ENCODE data around the gene TMEM178B.
"Not testable (repeated sequence)": the region's sequence is repeated elsewhere in the genome, so short reads cannot be mapped to it uniquely, and the experiment has no call there.

The TMEM178B gene

GRCh38 chr7:141073641-141074161 is at the start of gene TMEM178B:
Gene TMEM178B, plus strand, starts transcription at chr7:141074064.
- Histone ChIP-seq H3K9me3 (ENCODE audit: control insufficient read depth, low read length) (no peaks in the 10 kb centered on the region), H3K9ac (ENCODE audit: low read length) (no peak within 1 kb of the TSS), H3K36me3 (ENCODE audit: control insufficient read depth, insufficient read depth, low read length, severe bottlenecking) (no peaks in the 10 kb centered on the region), H3K27me3 (replicated peaks; ENCODE audit: control insufficient read depth, insufficient read depth, low read length) (peaks cover 60% of the 10 kb centered on the region), H3K4me3 (ENCODE audit: low read length) (peak within 1 kb of the TSS; percentile 79), H3K4me1 (ENCODE audit: control insufficient read depth, insufficient read depth, low read length) (peaks cover 21% of the 10 kb centered on the region)
- peak; percentile 11 for DNase-seq (ENCODE audit: low read depth)

- Histone ChIP-seq H3K9me3 (ENCODE audit: control insufficient read depth, low read length) (peaks cover 22% of the 10 kb centered on the region), H3K4me3 (ENCODE audit: low read length) (no peak overlapping the region), H3K4me1 (ENCODE audit: control insufficient read depth, insufficient read depth, low read length) (no peaks in the 10 kb centered on the region), H3K9ac (ENCODE audit: low read length) (no peak overlapping the region), H3K27me3 (replicated peaks; ENCODE audit: control insufficient read depth, insufficient read depth, low read length) (no peaks in the 10 kb centered on the region), H3K36me3 (ENCODE audit: control insufficient read depth, insufficient read depth, low read length, severe bottlenecking) (no peaks in the 10 kb centered on the region)
- no peak for DNase-seq (ENCODE audit: low read depth)
Measured at GRCh38 chr7:141024668-141025067, 49.2 kb upstream of the TMEM178B start.

GRCh38 chr7:141027043-141027442 is 46.8 kb upstream of the TMEM178B start:
- Histone ChIP-seq H3K9me3 (ENCODE audit: control insufficient read depth, low read length) (peaks cover 22% of the 10 kb centered on the region), H3K4me3 (ENCODE audit: low read length) (no peak overlapping the region), H3K27me3 (replicated peaks; ENCODE audit: control insufficient read depth, insufficient read depth, low read length) (no peaks in the 10 kb centered on the region), H3K4me1 (ENCODE audit: control insufficient read depth, insufficient read depth, low read length) (no peaks in the 10 kb centered on the region), H3K36me3 (ENCODE audit: control insufficient read depth, insufficient read depth, low read length, severe bottlenecking) (no peaks in the 10 kb centered on the region), H3K9ac (ENCODE audit: low read length) (no peak overlapping the region)
- no peak for DNase-seq (ENCODE audit: low read depth)

GRCh38 chr7:141028767-141029166 is 45.1 kb upstream of the TMEM178B start:
- Histone ChIP-seq H3K4me1 (ENCODE audit: control insufficient read depth, insufficient read depth, low read length) (no peaks in the 10 kb centered on the region), H3K9me3 (ENCODE audit: control insufficient read depth, low read length) (peaks cover 22% of the 10 kb centered on the region), H3K4me3 (ENCODE audit: low read length) (no peak overlapping the region), H3K27me3 (replicated peaks; ENCODE audit: control insufficient read depth, insufficient read depth, low read length) (no peaks in the 10 kb centered on the region), H3K9ac (ENCODE audit: low read length) (no peak overlapping the region), H3K36me3 (ENCODE audit: control insufficient read depth, insufficient read depth, low read length, severe bottlenecking) (no peaks in the 10 kb centered on the region)
- no peak for DNase-seq (ENCODE audit: low read depth)

GRCh38 chr7:141032539-141033323 is 41.1 kb upstream of the TMEM178B start:
- not testable (repeated sequence) for H3K27me3 ChIP-seq (replicated peaks; ENCODE audit: control insufficient read depth, insufficient read depth, low read length); DNase-seq (ENCODE audit: low read depth); H3K4me3 ChIP-seq (ENCODE audit: low read length); H3K36me3 ChIP-seq (ENCODE audit: control insufficient read depth, insufficient read depth, low read length, severe bottlenecking); H3K9ac ChIP-seq (ENCODE audit: low read length); H3K9me3 ChIP-seq (ENCODE audit: control insufficient read depth, low read length); H3K4me1 ChIP-seq (ENCODE audit: control insufficient read depth, insufficient read depth, low read length)

- not testable (repeated sequence) for H3K9me3 ChIP-seq (ENCODE audit: control insufficient read depth, low read length); DNase-seq (ENCODE audit: low read depth); H3K27me3 ChIP-seq (replicated peaks; ENCODE audit: control insufficient read depth, insufficient read depth, low read length); H3K4me3 ChIP-seq (ENCODE audit: low read length); H3K9ac ChIP-seq (ENCODE audit: low read length); H3K36me3 ChIP-seq (ENCODE audit: control insufficient read depth, insufficient read depth, low read length, severe bottlenecking); H3K4me1 ChIP-seq (ENCODE audit: control insufficient read depth, insufficient read depth, low read length)
Measured at GRCh38 chr7:141038100-141038499, 35.8 kb upstream of the TMEM178B start.

GRCh38 chr7:141039376-141039775 is 34.5 kb upstream of the TMEM178B start:
- Histone ChIP-seq H3K9ac (ENCODE audit: low read length) (no peak overlapping the region), H3K27me3 (replicated peaks; ENCODE audit: control insufficient read depth, insufficient read depth, low read length) (no peaks in the 10 kb centered on the region), H3K4me1 (ENCODE audit: control insufficient read depth, insufficient read depth, low read length) (peaks cover 1% of the 10 kb centered on the region), H3K36me3 (ENCODE audit: control insufficient read depth, insufficient read depth, low read length, severe bottlenecking) (no peaks in the 10 kb centered on the region), H3K9me3 (ENCODE audit: control insufficient read depth, low read length) (no peaks in the 10 kb centered on the region), H3K4me3 (ENCODE audit: low read length) (no peak overlapping the region)
- DNase-seq (ENCODE audit: low read depth): peak; percentile 18

GRCh38 chr7:141042222-141043193 is 31.4 kb upstream of the TMEM178B start:
- H3K9me3 ChIP-seq (ENCODE audit: control insufficient read depth, low read length): no peaks in the 10 kb centered on the region
- no peaks in the 10 kb centered on the region for H3K27me3 ChIP-seq (replicated peaks; ENCODE audit: control insufficient read depth, insufficient read depth, low read length)
- no peak overlapping the region for H3K4me3 ChIP-seq (ENCODE audit: low read length)
- H3K4me1 ChIP-seq (ENCODE audit: control insufficient read depth, insufficient read depth, low read length): peaks cover 8% of the 10 kb centered on the region
- DNase-seq (ENCODE audit: low read depth): peak; percentile 28
- H3K36me3 ChIP-seq (ENCODE audit: control insufficient read depth, insufficient read depth, low read length, severe bottlenecking): no peaks in the 10 kb centered on the region
- H3K9ac ChIP-seq (ENCODE audit: low read length): no peak overlapping the region

GRCh38 chr7:141043616-141044015 is 30.2 kb upstream of the TMEM178B start:
- peak; percentile 5 for DNase-seq (ENCODE audit: low read depth)
- peaks cover 8% of the 10 kb centered on the region for H3K4me1 ChIP-seq (ENCODE audit: control insufficient read depth, insufficient read depth, low read length)

GRCh38 chr7:141045126-141045841 is 28.6 kb upstream of the TMEM178B start:
- peak; percentile 16 for DNase-seq (ENCODE audit: low read depth)

More at GRCh38 chr7:141043616-141044015, 30.2 kb upstream of the TMEM178B start:
- no peaks in the 10 kb centered on the region for H3K27me3 ChIP-seq (replicated peaks; ENCODE audit: control insufficient read depth, insufficient read depth, low read length)
- H3K36me3 ChIP-seq (ENCODE audit: control insufficient read depth, insufficient read depth, low read length, severe bottlenecking): no peaks in the 10 kb centered on the region
- H3K9ac ChIP-seq (ENCODE audit: low read length): no peak overlapping the region
- H3K9me3 ChIP-seq (ENCODE audit: control insufficient read depth, low read length): no peaks in the 10 kb centered on the region
- no peak overlapping the region for H3K4me3 ChIP-seq (ENCODE audit: low read length)

More at GRCh38 chr7:141045126-141045841, 28.6 kb upstream of the TMEM178B start:
- no peaks in the 10 kb centered on the region for H3K9me3 ChIP-seq (ENCODE audit: control insufficient read depth, low read length)
- peaks cover 8% of the 10 kb centered on the region for H3K4me1 ChIP-seq (ENCODE audit: control insufficient read depth, insufficient read depth, low read length)
- no peaks in the 10 kb centered on the region for H3K36me3 ChIP-seq (ENCODE audit: control insufficient read depth, insufficient read depth, low read length, severe bottlenecking)
- H3K4me3 ChIP-seq (ENCODE audit: low read length): no peak overlapping the region
- H3K27me3 ChIP-seq (replicated peaks; ENCODE audit: control insufficient read depth, insufficient read depth, low read length): no peaks in the 10 kb centered on the region
- H3K9ac ChIP-seq (ENCODE audit: low read length): no peak overlapping the region
